Dedifferentiated amniotic fluid mesenchymal stem cell (primary cell): Measurements from ENCODE around the gene TSNAXIP1.

ENCODE experiments used
- DNase-seq: peaks from one replicate; pipeline ENCODE4 v3.0.0-alpha.2; 2016; ENCODE audit errors: extremely low spot score

Gene TSNAXIP1

DNA sequence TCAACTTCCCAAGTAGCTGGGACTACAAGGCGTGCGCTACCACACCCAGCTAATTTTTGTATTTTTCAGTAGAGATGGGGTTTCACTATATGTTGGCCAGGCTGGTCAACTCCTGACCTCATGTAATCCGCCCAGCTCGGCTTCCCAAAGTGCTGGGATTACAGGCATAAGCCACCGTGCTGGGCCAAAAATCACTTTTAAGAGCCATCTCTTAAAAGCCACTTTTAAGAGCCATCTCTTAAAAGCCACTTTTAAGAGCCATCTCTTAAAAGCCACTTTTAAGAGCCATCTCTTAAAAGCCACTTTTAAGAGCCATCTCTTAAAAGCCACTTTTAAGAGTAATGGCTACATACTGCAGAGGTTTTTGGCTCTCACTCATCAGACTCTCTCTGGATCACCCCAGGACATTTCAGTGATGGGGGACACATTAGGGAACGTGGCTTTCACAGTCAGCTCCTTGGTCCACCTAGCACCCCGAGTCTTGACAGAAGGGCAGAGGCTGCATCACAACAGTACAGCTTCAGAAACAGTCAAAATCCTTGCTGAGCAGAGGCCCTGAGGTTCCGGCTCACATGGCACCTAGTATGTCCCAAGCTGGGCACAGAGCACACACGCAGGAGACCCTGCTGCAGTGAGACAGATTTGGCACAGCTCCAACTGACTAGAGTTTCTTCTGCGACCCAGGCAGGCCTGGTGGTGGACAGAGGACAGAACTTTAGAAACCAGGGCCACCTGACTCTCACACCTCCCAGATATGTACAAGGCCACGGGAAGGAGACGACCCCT lies 23.9 kb upstream of the TSNAXIP1 start:
- no peak for DNase-seq

- DNase-seq, result no peak
Observed at GRCh38 chr16:67783353-67783725, 23.4 kb upstream of the TSNAXIP1 start.

- DNase-seq, result no peak
Observed at GRCh38 chr16:67786491-67786890, 20.2 kb upstream of the TSNAXIP1 start.

GRCh38 chr16:67790071-67790470 lies 16.6 kb upstream of the TSNAXIP1 start:
- no peak for DNase-seq

- peak; percentile 29 for DNase-seq
Observed at GRCh38 chr16:67796099-67796718, 10.5 kb upstream of the TSNAXIP1 start.

DNA sequence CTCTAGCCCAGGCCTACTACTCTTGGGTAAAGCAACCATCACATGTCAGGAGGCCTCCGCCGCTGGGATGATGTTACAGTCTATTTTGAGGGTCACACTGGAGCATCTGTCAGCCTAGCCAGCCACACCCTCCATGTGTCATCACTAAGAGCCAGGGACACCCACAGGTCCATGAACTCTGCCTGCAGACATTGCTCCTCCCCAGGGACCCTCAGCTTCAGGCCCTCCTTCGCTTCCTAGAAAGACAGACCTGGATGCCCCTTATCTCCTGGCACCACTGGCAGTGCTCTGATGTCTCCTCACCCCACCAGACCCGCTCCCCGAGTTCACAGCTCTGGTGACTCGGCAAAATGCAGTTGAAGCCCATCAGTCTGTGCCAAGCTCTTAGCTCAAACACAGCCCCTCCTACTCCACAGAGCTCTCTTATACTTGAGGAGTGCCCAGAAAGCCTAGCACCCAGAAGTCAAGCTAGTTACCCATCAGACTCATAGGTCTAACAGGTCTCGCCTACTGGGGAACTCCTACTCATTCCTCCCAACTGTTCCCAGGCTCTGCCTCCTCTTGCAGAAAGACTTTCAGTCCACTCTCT lies 6.3 kb upstream of the TSNAXIP1 start:
- no peak for DNase-seq

DNA sequence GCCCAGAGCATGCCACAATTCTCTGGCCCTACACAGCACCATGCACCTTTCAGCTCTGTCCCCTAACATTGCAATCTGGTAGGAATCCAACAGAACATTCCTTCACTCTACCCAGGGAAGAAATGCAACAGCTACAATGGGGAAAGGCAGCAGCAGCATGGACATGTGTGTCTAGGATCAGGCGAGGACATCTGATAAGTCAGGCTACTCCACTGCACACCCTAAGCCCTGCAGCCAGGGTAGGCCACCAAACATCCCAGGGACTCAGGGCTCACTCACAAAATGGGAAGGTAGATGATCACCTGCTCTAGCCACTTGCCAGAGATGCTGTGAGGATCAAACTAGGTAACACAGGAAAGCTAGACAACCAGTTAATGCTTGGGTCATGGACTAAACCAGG lies 5.4 kb upstream of the TSNAXIP1 start:
- no peak for DNase-seq

- DNase-seq, result no peak
Observed at GRCh38 chr16:67801883-67802282, 4.8 kb upstream of the TSNAXIP1 start.

DNA sequence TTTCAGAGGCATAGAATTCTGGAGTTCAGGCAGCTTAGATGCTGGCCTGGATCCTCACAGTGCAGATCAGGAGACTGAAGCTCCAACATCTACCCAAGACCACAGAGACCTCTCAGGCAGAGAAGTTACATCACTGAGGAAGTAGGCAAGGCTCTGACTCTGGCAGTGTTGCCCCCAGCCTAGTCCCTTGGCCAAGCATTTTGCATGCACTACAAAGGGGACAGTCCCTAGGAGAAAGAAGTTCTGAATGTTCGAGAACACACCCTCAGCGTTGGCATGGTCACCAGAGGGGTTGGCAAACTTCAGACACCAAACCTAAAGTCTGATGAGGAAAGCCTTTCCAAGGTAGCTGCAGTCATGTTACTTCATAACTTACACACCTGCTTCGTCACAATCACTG lies 2.8 kb upstream of the TSNAXIP1 start:
- no peak for DNase-seq

- DNase-seq, result no peak
Observed at GRCh38 chr16:67804853-67805542, 1.7 kb upstream of the TSNAXIP1 start.

DNA sequence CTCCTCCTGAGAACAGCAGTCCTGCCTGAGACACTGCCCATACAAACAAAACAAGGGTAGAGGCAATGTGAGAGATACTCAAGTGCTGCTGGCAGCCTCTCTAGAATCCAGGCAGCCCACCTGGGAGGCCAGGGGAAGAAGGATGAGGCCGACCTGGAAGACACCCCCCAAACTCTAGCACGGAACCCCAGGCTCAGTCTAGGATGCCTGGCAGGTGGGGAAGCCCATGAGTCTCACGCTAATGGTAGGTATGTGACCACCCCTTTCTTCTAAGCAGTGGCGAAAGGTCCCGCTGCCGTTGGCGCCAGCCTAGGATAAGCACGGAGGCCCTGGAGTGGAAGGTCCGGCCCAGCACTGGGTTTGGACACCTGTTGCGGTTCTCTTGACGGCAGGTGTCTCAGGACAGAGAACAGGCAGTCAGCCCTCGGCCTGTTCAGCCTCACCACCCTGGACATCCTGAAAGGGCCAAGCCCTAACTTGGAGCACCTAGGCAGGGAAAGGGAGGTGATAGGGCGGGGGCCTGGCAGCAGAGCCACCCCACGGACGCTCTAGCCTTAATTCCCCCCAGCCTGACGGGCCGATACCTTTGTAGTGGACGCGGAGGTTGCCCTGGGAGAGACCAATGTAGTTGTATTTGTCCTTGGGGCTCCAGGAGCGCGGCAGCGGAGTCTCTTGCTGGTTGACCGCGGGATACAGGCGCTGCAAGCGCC lies 816 bp upstream of the TSNAXIP1 start:
- DNase-seq, result no peak

DNA sequence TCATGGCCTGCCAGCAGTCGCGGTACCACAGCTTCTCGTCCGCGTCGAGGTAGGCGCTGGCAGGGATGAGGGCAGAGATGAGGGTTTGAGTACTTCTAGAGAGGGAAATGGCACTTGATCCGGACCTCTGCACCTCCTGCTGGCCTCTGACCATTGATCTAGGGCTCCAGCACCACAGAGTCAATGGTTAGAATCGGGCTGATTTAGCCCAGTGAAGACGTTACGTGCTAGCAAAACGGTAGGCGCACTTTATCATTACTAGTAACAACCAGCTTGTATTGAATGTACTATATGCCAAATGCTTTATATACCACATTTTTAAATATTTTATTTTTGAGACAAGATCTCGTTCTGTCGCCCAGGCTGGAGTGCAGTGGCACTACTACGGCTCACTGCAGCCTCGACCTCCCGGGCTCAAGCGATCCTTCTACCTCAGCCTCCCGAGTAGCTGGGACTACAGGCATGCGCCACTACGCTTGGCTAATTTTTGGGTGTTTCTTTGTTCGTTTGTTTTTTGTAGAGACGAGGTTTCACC lies 526 bp downstream of the TSNAXIP1 start:
- no peak for DNase-seq

GRCh38 chr16:67811899-67812298 lies 5.2 kb downstream of the TSNAXIP1 start:
- DNase-seq, result no peak

DNA sequence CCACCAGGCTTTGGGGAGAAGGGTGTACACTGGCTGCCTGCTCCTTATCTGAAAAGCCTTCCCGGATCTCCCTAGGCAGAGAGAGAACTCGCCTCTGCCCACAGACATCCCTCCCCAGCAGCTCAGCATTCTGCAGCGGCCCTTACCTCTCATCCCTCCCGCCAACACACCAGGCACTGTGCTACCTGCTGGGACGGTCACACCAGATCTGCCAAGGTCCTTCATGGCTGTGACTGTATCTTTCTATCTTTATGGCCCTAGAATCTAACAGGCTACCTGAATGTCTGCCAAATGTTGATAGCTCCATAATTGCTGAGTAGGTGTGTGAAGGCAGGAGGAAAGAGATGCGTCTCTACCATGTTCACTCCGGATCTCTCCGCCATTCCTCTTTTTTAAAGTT lies 7.9 kb downstream of the TSNAXIP1 start:
- DNase-seq, result no peak

DNA sequence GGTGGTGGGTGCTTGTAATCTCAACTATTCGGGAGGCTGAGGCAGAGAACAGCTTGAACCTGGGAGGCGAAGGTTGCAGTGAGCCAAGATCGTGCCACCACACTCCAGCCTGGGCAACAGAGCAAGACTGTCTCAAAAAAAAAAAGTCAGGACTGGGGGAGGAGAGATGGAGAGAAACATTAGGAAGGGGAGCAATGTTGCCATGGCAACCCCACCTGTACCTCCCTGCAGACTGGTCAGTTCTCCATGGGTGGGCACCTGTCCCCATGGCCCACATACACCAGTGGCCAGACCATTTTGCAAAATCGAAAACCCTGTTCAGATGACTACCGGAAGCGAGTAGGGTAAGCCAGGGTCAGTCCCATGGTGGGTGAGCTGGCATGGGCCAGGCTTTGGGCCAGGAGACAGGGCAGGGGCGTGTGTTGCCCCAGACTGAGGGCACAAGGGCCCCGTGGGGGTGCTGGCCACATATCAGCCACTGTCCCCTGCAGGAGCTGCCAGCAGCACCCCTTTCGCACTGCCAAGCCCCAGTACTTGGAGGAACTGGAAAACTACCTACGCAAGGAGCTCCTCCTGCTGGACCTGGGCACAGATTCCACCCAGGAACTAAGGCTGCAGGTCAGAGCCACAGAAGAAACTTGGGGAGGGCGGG lies 14.0 kb downstream of the TSNAXIP1 start:
- DNase-seq, result no peak

DNA sequence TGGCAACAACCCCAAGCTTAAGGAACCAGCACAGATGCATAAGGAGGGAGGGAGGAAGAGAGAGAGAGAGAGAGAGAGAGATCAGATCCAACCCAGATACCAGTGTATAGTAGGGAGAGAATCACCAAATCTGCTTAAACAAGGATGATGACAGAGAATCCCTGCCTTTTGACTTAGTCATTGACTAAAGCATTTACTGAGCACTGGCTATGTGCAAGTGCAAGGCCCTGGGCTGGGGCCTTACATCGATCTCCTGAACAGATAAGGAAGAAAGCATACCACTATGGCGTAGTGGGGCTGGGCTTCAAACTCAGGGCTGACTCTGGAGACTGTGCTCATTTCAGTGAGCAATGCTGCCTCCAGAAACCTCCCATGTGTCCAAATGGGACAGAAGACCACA lies 15.8 kb downstream of the TSNAXIP1 start:
- DNase-seq, result no peak

DNA sequence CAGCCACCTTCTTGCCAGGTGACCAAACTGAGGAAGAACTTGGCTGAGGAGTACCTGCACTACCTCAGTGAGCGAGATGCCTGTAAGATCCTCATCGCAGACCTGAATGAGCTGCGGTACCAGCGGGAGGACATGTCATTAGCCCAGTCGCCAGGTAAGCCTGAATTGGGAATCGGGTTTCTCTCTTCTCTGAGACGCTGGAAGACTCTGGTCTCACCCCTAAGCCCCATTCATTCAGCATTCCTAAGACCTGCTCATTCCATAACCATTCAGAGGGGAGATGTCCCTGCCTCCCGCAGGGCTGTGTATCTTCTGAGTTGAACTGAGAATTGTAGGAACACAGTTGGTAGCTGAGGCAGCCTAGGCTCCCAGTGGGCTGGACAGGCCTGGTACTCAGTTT lies 18.4 kb downstream of the TSNAXIP1 start:
- DNase-seq, result no peak

DNA sequence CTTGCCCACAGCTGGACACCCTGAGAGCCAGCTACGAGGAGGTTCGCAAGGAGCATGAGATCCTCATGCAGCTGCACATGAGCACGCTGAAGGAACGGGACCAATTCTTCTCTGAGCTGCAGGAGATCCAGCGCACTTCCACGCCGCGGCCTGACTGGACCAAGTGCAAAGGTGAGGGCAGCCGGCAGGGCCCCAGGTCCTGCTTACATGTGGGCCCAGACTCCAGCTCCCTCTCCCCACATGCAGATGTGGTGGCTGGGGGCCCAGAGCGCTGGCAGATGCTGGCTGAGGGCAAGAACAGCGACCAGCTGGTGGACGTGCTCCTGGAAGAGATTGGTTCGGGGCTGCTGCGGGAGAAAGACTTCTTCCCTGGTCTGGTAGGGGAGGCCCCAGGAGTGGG lies 19.2 kb downstream of the TSNAXIP1 start:
- no peak for DNase-seq

- no peak for DNase-seq
Observed at GRCh38 chr16:67828651-67829050, 22.0 kb downstream of the TSNAXIP1 start.

GRCh38 chr16:67833030-67833414 lies 26.3 kb downstream of the TSNAXIP1 start:
- DNase-seq, result peak; percentile 60
